NCI-H526 treated with DMSO at 0.1 percent for 48 hours (cell line): ENCODE data around the gene PPP1R26.
"Not testable (repeated sequence)": the region's sequence is repeated elsewhere in the genome, so short reads cannot be mapped to it uniquely, and the experiment has no call there.

ENCODE experiments used
- DNase-seq: peaks from one replicate; lab custom pipeline; 2025; lab: John Stamatoyannopoulos, UW

Gene PPP1R26

DNA sequence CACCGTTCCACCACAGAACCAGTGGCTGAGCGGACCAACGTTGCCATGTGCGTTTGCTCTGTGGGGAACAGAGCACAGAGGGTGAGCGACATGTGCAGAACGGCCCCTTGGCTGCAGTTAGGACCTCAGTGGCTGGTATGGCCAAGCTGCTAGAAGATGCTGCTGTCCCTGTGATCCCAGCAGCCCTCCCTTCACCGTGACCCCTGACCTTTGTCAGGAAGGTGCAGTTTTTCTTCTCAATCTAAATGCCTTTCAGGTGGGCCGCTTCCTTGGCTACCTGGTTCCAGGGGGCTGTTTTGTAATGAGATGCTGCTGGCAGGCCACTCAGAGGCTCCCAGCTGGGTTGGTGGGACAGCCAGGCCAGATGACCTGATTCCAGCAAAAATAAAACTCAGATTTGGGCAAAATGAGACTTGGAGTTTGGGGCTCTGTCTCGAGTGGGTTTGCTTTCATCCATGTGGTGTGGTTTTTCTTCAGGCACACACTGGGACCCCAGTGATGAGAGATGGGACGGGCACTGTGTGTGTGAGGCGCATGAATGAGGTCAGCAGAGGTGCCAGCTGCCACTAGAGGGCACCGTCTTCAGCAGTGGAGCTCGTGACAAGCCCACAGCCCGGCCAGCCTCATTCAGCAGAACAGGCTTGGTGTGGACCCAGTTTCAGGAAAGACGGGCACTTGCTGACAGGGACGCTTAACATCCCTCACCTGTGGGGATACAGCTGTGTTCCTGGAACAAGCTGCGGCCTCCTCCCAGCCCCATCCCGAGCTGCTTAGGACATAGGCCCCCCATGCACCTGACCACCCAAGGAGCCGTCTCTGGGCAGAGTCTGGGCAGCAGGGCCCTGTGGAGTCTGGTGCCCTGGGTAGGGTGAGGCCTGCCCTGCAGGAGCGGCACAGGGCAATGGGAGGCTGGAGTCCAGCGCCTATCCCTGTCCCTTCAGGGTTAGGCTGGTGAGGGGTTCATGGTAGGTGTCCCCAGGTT is 25.0 kb downstream of the PPP1R26 start:
- no peak for DNase-seq

DNA sequence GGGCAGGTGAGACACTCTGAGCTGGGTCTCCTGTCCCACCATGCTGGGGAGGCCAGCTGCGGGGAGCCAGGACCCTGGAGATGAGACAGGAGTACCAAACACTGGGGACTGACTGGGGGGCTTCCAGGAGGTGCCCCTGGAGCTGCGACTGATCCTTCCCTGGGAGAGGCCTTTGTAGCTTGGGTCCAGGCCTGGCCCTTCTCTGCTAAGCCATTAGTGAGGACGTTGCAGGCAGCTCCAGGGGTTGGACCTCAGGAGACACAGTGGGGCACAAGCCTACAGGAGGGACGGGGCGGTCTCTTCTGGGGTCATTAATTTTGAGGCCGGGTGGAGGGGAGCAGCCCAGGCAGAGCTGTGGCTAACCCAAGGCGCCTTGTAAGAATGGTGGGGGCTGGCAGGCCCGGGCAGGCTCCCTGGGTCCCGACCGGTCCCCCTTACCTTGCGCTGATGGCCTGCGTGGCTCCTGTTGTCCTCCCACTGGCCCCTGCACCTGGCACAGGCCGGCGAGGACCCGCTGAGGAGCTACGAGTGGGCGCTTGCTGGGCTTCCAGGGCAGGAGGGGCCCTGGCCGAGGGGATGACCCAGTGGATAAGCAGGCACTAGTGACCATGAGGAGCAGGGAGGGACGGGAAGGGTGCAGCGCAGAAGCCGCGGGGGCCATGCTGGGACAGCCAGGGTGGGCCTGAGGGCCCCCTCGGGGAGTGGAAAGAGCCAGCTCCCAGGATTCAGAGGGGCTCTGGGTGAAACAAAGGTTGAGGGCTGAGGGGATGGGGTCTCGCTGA is 26.0 kb downstream of the PPP1R26 start:
- no peak for DNase-seq

DNA sequence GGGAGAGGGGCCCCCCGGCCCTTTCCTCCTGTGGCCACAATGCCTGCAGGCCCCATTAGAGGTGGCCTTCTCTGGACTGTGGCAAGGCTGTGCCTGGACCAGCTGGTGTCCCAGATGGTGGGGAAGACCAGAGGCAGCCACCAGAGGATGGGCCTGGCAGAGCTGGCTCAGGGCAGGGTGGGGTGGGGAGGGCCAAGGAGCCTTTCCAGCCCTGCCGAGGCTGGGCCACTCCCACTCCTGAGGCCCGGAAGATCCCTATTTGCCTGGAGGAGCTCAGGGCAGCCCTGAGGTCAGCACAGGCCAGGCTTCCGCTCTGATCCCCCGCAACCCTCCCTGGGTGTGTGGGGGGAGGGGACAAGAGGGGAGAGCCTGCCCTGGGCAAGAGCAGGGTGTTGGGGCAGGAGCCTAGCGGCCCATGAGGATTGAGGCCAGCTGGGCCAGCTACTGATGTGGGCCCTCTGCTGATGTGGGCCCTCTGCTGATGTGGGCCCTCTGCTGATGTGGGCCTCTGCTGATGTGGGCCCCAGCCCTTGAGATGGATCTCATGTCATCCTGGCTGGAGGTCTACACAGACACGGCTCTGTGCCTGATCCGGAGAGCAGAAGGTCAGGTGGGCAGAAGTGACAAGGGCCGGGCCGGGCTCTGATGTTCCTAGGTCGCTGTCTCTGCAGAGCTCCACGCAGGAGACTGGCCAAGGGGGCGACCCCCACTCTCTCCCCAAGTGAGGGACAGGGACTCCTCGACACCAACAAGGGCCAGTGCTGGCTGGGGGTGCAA is 26.9 kb downstream of the PPP1R26 start:
- DNase-seq = no peak

DNA sequence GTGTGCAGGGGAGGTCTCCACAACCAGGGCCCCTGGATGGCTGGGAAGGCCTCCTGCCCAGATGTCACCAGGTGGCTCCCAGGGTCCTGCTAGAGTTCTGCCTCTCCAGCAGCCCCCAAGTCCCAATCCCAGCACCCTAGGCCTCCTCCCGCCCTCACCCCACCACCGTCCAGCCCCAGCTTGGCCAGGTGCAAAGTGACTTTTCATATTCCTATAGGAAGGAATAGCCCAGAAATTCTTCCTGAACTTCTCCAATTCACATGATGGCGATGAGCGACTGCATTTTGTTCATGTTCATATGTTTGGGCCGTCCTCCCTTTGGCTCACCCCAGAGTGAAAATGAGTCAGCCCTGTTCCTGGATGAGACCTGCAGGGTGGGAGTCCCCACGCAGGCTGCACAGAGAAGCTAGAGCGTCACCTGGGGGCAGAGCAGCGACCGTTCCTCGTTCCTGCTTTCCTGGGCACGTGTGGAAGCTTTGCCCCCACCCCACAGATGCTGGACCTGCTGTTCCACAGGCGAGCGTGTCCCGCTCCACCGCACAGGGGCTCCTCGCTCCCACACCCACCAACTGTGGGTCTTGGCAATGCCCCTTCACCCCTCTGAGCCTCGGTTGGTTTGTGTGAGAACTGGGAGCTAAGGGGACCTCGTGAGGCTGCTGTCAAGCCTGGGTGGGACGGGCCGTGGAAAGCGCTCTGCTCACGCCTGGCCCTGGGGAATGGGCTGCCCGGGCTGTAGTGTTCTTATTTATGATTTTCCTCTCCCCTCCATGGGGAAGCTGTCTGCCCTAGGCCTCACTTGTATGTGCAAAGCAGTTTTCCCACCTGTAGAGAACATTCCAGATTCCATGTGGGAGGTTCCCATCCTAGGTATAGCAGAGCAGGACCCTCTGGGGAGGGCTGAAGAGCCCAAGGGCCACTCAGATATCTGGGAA is 27.8 kb downstream of the PPP1R26 start:
- no peak for DNase-seq

DNA sequence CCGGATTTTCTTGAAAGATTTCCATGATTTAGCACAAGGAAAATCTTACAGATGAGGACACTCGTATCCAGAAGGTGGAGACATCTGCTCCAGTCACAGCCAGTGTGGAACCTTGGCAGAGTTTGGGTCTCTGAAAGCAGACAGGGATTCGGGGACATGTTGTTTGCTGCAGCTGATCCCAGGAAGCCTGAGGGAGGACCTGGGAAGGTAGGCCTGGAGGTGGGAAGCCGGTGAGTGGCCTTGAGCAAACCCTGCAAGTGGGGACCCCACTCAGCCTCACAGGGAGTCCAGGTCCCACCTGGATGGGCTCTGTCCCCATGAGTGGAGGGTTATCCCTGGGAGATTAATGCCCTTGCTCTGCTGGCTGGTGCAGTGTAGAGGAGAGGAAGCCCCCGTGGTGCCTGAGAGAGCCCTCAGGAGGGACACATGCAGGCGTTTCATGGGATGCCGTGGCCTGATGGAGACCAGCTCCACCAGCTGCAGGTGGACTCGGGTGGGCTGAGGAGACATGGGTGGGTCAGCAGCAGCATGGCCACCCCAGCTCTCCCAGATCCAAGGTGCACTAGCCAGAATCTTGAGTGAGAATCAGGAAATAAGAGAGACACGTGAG is 28.7 kb downstream of the PPP1R26 start:
- no peak for DNase-seq

DNA sequence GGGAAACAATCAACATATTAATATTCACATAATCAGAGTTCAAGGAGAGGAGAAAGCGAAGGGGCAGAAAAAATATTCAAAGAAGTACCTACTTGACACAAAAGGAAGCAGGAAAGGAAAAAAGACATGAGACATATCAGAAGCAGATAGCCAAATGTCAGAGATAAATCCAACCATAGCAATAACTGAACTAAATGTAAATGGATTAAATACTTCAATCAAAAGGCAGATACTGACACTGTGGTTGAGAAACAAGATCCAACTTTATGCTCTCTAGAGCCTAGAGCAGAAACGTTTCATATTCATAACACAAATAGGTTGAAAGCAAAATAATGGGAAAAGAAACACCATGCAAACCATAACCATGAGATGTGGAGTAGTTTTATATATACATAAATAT is 29.9 kb downstream of the PPP1R26 start:
- no peak for DNase-seq

DNA sequence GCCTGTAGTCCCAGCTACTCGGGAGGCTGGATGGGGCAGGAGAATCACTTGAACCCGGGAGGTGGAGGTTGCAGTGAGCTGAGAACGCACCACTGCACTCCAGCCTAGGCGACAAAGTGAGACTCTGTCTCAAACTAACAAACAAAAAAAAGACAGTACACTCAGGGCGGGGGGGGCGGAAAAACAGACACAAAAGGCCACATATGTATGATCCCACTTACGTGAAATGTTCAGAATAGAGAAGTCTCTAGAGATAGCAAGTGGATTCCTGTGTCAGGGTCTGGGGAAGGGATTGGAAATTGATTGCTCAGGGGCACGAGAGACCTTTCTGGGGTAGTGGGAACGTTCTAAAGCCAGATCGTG is 32.6 kb downstream of the PPP1R26 start:
- no peak for DNase-seq

DNA sequence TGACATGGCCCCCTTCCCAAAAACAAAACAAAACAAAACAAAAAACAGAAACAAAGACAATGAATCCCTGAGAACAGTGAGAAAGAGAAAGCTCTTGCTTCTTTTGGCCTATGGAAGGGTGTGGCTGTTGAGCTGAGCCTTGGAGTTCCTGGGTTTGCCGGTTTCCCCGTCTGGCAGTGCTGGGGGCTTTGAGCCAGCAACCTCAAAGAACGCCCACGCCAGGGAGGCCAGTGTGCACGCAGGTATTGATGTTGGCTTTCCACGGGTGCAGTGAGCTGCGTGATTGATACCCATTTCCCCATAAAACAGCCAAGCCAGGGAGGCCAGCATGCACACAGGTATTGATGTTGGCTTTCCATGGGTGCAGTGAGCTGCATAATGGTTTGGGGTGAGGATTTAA is 33.3 kb downstream of the PPP1R26 start:
- no peak for DNase-seq

DNA sequence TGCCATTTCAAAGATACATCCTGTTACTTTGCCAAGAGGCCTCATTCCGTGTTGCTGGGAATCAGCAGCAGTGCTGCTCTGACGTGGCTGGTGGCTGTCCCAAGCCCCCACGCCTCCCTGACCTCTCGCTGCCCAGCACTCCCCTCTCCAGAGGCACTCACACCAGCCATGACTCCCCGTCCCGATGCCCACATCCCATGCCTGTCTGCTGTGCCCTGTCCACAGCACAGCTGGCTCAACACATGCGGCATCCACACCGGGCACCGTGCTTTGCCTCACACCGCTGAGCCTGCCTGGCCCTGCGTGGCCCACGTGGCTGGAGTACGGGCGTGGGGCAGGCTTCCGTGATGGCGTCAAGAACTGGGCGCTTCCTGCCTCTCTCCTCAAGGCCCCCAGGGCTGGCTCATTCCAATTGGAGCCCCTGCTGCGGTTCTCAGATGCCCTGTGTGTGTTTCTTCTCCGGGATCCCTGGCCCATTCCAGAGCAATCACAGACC is 33.8 kb downstream of the PPP1R26 start:
- no peak for DNase-seq

DNA sequence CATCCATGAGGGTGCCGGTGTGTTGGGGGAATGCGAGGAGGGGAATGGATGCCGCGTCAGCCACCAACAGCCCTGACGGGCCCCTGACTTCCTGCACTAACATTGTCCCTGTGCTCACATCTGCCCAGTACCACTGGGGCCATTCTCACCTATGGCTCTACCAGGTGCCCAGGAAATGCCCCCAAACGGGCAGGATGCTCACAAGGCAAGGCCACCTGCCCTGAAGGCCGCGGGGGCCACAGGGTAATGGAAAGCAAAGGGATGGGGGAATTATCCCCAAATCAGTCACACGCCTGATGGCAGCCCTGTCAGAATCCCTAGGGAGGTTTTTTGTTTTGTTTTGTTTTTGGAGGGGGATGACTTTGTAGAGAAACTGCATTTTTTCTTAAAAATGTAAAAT is 34.3 kb downstream of the PPP1R26 start:
- not testable (repeated sequence) for DNase-seq

DNA sequence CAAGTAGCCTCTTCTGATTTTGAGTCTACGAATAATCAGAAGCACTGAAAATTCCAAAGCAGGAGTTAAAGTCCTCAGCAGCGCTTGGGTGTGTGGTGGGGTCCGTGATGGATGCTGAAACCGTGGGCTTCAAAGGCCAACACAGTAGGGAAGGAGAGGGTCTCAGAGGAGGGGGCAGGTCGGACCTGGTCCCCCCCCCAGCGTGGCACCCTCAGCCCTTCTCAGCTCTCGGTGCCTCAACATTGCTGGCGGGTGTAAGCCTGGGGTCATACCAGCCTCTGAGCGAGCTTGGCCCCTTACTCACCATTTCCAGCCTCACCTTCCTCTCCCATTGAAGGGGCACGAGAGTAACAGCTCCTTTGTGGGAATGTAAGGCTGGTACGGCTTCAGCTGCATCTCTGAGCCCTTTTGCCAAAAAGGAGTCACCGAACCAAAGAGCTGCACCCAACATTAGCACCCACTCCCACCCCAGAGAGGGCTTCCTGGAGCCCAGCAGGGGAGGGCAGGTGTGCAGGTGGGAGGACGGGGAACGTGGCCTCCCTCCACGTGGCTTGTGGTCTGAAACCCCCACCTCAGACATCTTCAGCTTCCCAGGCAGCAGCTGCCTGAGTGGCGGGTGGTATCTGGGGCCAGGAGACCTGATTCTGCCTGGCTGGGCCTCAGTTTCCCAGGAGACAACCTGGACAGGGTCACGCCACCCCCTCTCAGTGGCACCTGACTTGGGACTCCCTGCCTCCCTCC is 34.9 kb downstream of the PPP1R26 start:
- no peak for DNase-seq

DNA sequence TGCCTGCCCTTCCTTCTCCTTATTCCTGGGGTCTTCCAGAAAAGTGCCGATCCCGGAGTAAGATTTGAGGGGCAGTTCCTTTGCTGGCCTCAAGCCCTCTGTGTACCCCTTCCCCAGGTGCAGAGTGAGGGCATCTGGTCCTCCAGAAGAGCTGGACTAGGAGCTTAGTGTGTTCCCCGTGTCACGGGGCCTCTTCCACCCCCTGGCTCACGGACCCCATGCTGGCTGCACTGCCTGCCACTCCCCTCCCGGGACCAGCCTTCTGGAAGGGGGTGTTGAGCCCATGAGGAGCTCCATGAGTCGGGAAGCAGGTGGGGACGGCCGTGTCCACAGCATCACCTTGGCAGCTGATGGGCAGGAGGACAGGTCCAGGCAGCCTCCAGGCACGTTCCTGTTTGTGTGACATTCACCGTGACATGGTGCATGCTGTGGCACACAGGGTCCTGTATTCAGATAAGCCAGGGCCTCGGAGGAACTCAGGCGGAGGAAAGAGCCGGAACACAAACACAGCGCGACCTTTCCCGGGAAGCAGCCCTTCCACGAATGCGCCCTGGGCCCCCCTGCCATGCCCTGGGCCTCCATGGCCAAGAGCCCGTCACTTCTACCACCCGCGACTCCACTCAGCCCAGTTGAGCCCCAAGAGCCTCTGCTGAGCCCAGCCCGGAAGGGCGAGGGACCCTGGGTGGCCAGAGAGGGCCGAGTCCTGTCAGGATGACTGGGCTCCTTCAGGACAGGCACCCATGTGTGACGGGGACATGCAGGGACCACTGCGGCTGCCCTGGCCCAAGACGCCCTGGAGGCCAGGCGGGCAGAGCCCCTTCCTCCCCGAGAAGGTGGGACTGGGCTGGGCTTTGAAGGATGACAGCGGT is 35.7 kb downstream of the PPP1R26 start:
- DNase-seq = no peak

DNA sequence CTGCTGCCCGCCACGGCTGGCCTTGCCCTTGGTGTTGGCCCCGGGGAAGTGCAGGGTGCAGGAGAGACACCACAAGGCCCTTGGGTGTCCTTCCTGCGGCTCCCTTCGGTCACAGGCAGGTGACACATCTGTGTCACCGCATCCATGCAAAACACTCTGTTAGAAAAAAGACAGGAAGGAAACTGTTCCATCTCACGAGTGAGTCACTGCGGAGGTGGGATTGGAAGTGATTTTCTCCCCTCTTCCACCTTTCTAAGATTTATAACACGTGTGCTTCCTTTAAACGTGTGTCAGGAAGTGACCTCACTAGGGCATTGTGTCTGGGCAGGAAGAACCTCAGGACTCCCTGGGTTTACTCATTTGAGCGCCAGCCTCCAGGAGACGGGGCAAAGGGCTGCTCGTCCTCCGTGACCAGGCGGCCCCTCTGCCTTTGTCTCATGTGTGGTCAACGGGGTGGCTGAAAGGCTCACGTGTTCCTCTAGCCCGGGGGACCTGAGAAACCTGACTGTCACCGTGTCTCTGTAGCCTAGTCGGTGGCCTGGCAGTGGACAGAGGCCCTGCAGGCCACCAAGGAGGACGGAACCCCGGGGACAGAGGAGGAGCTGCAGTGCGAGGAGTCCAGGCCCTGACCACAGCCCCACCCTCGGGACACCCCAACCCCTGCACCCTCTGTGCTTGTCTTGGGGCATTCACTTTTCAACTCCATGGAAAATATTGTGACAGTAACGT is 36.7 kb downstream of the PPP1R26 start:
- DNase-seq = no peak

DNA sequence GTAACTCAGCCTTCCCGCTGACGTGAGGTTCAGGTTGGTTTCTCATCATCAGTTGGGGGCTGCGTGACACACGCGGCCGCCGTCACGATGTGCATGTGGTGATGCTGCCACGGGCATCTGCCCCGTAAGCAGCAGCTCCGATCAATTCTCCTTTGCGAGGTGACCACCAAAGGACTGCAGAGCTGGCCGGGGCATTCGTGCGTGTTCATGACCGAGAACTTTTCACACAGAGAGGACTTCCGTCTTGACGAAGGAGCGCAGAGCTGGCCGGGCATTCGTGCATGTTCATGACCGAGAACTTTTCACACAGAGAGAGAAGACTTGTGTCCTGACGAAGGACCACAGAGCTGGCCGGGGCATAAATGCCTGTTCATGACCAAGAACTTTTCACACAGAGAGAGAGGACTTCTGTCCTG is 37.8 kb downstream of the PPP1R26 start:
- DNase-seq = no peak

DNA sequence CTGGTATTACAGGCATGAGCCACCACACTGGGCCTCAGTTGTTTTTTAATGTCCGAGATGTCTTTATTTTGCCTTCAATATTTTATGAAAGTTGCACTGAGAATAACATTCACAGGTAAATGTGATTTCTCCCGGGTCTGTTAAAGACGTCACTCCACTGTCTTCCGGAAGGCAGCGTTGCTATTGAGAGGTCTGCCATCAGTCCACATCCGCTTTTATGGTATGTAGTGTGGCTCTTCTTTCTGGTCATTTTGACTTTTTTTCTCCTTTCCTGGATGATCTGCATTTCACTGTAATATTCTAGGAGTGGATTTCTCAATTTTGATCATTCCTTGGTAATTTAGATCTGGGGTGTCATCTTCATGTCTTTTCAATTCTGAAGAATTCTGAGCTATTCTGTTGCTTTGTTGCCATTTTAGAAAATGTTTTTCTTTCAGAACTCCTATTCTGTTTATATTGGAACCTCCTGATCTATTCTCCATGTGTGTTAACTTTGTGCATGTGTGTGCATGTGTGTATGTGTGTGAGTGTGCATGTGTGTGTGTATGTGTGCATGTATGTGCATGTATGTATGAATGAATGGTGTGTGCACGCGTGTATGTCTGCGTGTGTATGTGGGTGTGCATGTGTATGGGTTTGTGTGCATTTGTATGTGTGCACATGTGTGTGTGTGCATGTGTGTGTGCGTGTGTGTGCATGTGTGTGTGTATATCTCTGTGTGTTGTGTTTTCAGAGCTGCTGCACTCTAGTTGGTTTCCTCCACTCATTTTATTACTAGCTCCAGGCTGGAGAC is 39.8 kb downstream of the PPP1R26 start:
- no peak for DNase-seq

DNA sequence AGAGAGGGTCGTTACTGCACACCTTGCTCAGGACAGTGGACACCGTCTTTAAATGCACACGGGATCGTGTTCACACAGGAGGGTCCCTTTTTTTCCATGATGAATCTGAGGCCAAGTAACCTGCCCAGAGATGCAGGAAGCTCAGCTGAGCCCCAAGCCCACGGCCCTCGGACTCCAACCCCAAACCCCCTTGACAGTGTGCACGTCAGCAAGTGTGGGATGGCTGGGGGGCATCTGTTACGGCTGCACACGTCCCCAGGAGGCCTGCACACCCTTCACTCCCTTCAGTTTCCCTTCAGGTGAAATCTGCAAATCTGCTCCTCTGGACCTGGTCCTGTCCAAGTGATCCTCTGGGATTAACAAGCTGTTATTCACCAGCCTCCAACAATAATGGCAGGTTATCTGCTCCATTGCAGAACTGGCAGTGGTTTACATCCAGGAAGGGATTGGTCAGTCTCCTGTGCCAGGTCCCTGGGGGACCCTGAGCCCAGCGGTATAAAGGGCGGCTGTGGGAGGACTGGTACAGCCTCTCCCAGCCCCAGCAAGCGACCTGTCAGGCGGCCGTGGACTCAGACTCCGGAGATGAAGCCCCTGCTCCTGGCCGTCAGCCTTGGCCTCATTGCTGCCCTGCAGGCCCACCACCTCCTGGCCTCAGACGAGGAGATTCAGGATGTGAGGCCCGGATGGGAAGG is 41.5 kb downstream of the PPP1R26 start, which contains the start of gene LCN1:
TSS of gene LCN1 (plus strand) at position 525 of the 692 bp plus-strand sequence. CDS start at position 583, 58 bp downstream.
- no peak for DNase-seq
